OCI-M1 (cell line): Measurements from ENCODE around the gene NID1.
A peak's percentile ranks its signal among the peaks of the same experiment; 100 is the strongest.

Source experiments
- DNase-seq: peaks from one replicate; lab custom pipeline; 2025; lab: John Stamatoyannopoulos, UW

The NID1 gene

DNA sequence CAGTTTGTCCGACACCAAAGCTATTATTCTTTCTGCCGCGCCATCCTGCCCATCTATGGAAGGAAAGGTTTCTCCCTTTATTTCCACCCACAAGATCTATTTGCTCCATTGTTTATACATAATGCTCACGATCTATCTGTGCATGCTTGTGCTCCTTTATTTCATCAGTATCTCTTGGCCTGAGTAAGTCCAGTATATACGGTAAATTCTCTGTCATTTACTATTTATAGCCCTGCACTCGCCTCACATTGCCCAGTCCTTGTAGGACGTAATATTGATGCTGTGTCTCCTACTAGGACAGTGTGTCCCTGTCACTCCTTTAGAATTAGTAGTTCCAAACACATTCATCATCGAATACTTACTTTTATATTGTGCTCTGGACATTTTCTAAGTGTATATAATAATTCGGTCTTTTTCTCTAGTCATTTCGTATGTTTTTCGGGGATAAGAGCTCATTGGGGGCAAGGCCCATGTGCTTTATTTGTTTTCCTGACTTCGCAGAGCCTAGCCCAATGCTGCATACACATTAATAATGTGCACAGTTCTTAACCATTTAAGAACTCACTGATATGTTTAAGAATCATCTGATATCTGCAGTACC lies 3.1 kb upstream of the NID1 start:
- no peak for DNase-seq

DNA sequence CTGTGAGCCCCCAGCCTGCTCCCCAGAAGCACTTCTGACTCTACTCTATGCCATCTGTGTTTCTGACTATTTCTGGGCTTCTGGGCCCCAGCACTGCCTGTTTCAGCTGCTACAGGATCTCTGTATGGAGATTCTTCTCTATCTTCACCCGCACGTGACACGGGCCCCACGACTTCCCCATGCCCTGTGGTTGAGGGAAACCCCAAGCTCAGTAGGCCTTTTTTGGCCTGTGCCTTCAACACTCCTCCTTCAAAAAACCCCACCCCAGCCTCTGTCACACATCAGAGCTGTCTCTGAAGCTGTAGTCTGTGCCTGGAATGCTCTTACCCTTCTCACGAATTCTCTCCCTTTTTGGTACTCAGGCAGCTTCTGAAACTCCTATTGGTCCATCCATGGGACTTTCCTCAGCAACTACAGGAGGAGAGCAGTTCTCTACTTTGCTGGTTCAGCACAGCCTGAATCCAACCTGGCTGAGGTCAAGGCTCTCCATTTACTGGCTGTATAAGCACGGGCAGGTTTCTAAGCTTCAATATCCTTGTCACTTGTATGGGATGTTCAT lies 2.0 kb upstream of the NID1 start:
- peak; percentile 76 for DNase-seq

- no peak for DNase-seq
Observed at GRCh38 chr1:236066054-236066453, 1.2 kb upstream of the NID1 start.

- DNase-seq, result no peak
Observed at GRCh38 chr1:236065509-236066005, 667 bp upstream of the NID1 start.

DNA sequence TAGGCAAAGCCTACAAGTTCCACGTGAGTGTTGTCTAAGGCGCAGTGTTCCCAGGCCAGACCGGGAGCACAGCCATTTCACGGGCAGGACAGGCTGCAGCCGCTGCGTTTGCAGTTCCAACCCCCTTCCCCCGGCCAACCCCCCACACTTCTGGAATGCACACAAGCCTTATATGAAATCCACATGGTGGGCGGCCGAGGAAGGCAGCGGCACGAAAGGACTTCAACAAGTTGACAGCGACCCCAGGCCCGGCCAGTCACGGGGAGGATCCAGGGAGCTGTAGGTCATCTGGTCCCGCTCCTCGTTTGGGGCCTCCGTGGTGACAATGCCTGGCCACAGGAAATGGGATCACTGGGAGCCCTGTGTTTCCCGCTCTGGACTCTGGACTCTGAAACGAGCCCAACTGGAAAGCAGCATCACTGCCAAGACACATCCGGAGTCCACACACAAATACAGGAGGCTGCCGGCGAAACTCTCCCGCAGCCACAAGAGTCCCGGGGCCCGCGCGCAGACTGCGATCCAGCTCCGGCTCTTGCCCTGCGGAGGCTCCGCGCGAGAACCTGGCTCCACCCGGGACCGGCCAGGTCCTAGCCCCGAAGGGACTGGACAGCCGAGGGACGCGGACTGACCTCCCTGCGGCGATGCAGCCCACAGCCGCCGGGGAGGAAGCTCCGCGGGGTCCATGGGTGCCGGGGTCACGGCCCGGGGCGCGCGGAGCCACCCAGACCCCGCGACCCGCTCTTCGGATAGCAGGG lies 794 bp downstream of the NID1 start:
- no peak for DNase-seq

GRCh38 chr1:236063551-236063918 lies 1.4 kb downstream of the NID1 start:
- no peak for DNase-seq

DNA sequence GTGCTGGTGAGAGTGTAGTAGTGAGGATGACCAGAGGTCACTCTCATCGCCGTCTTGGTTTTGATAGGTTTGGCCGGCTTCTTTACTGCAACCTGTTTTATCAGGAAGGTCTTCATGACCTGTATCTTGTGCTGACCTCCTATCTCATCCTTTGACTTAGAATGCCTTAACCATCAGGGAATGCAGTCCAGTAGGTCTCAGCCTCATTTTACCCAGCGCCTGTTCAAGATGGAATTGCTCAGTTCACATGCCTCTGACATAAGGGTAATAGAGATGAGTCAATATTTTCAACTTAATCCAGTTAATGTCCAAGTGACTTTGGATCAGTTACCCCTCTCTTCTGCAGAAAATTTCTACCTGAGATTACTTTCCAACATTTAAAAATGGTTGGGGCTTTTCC lies 4.6 kb downstream of the NID1 start:
- no peak for DNase-seq

- DNase-seq, result no peak
Observed at GRCh38 chr1:236059011-236059410, 5.9 kb downstream of the NID1 start.

DNA sequence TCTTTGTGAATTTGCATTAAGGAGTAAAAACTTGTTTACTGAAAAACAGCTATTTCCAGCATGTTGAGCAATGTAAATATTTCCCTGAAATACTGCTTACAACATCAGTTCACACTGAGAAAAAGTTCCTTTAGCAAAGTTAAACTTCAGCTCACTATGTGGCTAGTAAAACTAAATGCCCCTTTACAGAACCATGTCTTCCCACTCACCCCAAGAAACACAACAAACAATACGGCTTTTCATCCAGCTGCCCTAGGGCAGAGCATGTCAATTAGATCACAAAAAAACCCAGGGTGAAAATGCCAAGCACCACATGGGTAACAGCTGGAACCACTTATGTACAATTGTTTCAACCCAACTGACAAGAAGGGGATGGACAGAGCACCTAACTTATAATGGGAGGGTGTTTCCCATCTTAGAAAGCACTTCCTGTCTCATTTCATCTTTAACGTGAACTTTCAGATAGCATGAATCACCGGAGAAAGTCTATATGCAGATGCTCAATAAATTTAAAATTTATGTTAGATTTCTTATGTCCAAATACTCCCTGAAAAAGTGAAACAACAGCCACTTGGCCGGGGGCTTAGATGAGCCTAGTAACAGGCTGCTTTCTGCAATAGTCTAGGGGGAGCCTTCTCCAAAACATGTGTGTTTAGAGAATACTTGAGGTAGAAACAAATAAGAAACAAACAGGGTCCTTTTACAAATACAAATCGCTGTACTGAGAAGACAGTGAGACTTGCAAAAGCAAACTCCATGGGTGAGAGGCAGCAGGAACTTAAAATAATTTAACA lies 6.6 kb downstream of the NID1 start:
- DNase-seq, result no peak

DNA sequence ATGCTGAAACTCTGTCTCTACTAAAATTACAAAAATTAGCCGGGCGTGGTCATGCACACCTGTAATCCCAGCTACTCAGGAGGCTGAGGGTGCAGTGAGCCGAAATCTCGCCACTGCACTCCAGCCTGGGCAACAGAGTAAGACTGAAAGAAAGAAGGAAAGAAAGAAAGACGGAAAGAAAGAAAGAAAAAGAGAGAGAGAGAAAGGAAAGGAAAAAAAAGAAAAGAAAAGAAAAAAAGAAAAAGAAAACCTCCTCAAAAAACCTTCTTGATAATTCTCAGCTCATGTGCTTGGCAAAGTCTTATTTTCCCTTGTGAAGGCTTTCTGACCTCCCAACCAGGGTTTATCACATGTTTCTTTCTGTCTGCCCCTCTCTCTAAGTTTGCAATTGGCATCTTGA lies 7.3 kb downstream of the NID1 start:
- no peak for DNase-seq

GRCh38 chr1:236052232-236052993 lies 12.5 kb downstream of the NID1 start:
- DNase-seq, result no peak

- DNase-seq, result no peak
Observed at GRCh38 chr1:236051242-236051791, 13.6 kb downstream of the NID1 start.

- DNase-seq, result no peak
Observed at GRCh38 chr1:236045771-236046170, 19.1 kb downstream of the NID1 start.

GRCh38 chr1:236044341-236044740 lies 20.5 kb downstream of the NID1 start:
- DNase-seq, result no peak

DNA sequence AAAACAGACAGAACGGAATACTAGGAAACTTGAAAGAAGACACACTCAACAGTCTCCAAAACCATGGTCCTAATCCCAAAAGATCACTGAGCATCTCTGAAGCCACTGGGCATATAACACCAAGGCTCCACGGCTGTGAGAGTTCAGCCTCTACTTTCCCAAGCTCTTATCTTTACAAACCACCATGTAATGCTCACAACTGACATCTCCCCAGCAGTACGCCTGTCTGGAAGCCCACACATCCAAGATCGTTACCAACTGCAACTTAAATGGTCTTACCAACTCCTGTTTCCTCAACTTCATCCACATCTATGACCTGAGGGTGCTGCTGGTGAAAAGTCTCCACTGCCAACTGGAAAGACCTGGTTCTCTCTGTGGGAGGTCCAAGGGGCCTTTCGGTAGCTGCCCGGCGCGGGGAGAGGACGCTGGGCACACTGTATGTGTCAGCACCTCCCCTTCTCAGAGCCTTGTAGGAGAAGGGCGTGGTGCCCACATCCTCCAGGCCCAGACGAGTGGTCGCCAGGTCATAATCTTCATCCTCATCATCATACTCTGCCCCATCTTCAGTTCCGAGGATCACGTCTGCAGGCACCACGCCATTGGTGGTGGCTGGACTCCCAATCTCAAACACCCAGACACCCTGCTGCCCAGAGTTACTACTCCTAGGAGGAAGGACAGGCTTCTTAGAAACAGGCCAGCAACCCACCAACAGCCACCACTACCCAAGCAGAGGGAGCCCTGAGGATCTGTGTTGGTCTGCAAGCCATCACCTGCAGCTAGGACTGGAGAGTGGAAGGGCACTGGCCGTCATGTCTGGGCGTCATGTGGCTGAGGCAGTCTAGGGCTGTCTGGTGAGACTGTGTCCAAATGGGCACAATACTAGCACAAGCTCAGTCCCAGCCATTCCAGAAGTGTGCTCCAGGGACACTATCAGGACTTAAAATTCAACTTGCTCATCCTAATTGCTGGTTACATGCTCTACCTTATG lies 23.0 kb downstream of the NID1 start:
- DNase-seq, result peak; percentile 22

DNA sequence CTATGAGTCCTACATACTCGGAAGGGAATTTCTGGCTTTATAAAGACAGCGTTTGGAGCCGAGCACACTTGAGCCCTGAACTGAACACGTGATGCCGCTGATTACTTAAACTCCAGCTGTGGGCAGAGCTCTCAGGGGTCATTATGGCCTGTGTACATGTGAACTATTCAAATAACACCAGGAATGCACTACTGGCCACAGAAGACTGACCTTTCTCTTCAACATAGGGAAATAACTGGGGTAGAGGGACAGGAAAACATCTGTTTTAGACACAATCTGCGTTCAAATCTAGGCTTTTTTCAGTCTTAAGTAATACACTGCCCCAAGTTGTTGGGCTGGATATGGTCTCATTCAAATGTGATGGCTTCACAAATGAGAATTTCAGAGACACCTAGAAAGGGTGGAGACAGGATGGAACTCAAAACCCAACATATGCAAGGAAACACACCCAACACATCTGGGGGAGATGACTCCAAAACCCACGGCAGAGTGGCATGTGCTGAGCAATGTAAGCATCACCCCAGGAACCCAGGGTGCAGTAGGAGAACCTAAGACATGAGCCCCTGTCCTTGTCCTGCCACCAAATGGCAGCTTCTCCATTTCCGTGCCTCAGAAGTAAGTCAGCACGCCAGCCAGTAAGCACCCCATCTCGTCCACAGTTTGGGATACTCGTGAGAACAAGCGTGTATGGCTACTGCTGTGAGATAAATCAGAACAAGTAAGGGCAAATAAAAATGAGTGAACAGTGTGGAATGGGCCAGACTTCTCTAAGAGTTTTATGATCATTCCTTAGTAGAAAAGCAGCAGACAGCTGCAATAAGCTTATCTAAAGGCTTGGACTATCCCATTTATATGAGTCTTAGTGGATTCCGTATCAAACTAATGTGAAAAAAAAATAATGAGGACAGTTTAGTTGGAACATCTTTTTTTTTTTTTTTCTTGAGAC lies 24.9 kb downstream of the NID1 start:
- DNase-seq, result no peak

DNA sequence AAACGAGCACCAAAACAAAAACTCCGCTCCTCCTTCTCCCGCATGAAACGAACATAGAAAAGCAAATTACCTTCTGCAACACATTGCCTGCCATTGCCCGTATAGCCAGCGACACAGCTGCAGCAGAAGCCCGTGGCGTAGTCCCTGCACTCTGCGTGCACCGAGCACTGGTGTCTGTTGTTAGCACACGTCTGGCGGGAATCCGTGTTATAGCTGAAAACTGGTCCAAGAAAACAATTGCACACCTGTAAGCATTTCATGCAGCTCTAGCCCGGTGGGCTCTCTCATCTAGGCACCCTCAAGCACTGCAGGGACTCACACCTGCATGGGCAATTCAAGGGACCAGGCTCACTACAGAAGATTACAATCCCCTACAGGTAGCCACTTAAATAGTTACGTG lies 26.9 kb downstream of the NID1 start:
- DNase-seq, result no peak

DNA sequence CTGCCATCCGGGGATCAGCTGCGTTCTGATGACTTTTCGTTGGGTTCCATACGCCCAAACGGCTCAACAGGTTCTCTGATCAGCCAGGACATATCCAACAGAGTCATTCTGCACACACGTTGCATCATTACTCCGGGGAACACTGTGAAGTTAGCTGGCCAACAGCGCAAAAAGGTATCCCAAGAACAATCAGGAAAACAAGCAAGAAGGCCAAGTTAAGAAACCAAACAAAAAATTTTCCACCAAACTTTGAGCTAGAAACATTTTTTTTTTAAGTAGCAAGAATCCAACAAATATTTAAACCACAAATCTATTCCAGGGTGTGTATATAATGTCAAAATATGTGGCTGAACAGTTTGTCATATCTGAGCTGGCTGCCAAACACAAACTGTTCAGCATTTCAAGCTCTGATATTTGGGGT lies 29.2 kb downstream of the NID1 start:
- no peak for DNase-seq

DNA sequence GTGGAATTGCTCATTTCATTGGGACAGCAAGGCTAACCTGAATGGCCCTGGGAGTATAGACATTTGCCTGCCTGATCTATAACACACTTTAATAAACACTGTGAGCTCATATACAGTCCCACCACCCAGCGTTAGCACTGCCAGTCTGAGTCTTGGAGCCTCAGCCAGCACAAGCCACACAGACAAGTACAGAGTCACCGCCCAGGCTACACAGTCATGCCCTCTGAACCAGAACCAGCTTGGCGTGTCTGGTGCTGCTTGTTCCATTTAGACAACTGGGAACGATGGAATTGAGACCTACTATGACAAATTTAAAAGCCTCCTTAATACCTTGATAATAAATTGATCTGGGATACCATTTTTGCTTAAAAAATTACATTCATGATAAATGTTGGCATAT lies 31.6 kb downstream of the NID1 start:
- DNase-seq, result no peak
